Measurements from ENCODE around the gene CHRDL1. TPM values are rescaled to one million over a fixed set of nuclear protein-coding genes. Genes with fewer than 3 reads are reported as not detected.

The CHRDL1 gene
- total RNA-seq, 1 donor from 2014 or later = 22.1 TPM

DNA sequence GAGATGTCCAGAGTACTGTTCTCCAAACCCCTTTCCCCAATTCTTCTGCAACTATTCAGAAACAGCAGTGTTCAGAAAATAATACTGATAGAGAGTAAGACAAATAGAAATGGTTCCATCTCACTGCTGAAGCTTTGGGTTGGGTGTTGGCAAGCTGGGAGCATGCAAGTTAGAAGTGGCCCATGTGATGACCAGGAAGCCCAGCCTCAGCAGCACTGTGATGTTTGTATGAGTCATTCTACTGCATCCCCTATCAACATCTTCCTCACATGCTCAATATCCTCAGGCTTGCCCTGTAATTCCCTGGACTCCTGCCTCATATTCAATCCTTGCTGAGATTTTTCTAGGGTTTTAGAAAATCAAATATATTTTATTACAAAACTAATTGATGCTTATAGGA lies 96.5 kb downstream of the CHRDL1 start:
- peak; percentile 19 for DNase-seq (ENCODE audit: low read depth)

DNA sequence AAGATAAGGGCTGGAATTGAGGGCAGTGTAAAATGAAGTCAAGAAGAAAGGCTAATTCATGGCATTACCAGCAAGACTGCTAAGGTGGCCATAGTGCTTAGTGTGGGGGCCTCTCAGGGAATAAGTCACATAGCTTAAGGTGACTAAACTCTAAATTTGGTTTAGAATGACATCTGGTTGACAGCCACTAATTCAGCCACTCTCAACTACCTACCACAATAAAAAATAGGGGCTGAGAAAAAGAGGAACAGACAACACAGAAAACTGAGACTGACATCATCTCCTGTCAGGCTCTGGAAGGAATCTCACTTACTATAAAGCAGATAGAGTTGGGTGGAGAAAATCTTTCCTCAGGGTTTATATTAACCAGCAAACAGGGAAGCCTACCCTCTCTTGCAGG lies 96.9 kb downstream of the CHRDL1 start:
- TF ChIP-seq, protein P1, sequence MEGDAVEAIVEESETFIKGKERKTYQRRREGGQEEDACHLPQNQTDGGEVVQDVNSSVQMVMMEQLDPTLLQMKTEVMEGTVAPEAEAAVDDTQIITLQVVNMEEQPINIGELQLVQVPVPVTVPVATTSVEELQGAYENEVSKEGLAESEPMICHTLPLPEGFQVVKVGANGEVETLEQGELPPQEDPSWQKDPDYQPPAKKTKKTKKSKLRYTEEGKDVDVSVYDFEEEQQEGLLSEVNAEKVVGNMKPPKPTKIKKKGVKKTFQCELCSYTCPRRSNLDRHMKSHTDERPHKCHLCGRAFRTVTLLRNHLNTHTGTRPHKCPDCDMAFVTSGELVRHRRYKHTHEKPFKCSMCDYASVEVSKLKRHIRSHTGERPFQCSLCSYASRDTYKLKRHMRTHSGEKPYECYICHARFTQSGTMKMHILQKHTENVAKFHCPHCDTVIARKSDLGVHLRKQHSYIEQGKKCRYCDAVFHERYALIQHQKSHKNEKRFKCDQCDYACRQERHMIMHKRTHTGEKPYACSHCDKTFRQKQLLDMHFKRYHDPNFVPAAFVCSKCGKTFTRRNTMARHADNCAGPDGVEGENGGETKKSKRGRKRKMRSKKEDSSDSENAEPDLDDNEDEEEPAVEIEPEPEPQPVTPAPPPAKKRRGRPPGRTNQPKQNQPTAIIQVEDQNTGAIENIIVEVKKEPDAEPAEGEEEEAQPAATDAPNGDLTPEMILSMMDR (conservative IDR thresholded peaks at IDR 0.05; ENCODE audit: low read depth, low read length) = no peak
- DNase-seq (ENCODE audit: low read depth) = no peak

More for the DNA sequence above, 96.5 kb downstream of the CHRDL1 start:
- TF ChIP-seq, protein P1 (conservative IDR thresholded peaks at IDR 0.05; ENCODE audit: low read depth, low read length) = no peak
- no peak overlapping the region for H3K4me3 ChIP-seq (ENCODE audit: low read depth, low read length)

DNA sequence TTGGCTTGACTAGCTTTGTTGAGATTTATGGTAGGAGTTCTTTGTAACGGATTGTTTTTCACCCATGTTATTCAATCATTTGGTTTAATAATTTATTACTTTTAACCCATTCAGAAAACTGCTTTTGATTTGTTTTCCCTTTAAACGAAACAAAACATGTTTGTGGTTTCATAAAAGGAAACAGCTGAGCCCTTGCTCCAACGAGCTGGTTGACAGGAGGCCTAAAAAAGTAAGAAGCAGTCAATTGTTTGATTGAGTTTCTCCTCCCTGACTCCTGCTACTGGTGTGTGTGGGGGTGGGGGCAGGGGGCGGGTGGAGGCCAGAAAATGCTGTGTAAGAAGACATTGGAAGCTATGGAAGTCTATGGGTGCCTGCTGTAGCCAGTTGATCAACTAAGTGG lies 102.8 kb downstream of the CHRDL1 start:
- DNase-seq (ENCODE audit: low read depth) = no peak
- TF ChIP-seq, protein P1 (conservative IDR thresholded peaks at IDR 0.05; ENCODE audit: low read depth, low read length) = no peak

More for the DNA sequence above, 96.9 kb downstream of the CHRDL1 start:
- no peak overlapping the region for H3K4me3 ChIP-seq (ENCODE audit: low read depth, low read length)

DNA sequence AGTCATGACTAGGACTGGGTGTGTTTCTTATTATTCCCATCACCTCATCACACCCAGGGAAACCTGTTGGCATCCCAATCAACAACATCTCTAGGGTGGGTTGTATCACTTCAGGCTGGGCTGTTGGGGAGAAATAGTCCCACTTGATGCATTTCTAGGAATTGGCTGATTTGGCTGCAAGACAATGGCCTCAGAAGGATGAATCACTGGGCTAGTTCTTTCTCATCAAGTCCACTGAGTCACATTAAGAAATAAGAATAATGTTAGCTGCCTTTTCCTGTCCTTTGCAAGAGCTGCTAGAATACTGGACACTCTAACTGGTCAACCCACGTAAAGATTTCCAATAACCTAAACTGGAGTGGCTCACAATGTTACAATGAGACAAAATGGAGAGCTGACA lies 104.2 kb downstream of the CHRDL1 start:
- no peak overlapping the region for H3K4me3 ChIP-seq (ENCODE audit: low read depth, low read length)
- TF ChIP-seq, protein P1 (conservative IDR thresholded peaks at IDR 0.05; ENCODE audit: low read depth, low read length) = no peak
- no peak for DNase-seq (ENCODE audit: low read depth)

More for the DNA sequence above, 102.8 kb downstream of the CHRDL1 start:
- H3K4me3 ChIP-seq (ENCODE audit: low read depth, low read length) = no peak overlapping the region

DNA sequence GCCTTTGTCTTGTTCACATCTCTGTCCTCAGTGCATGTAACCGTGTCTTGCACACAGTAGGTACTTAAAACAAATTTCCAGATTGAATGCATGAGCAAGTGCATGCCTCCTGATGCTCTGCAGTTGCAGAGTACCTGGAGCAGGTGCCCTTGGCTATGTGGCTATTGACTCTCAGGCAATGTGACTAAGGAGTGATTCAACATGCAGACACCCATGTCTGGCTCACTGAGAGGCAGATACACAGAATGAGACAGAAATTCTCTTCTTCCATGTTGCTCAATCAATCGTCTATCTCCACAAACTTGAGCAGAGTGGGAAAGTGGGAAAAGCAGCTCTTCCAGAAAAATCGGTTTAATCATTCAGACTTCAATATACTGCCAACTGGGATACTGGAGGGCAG lies 111.0 kb downstream of the CHRDL1 start:
- H3K4me3 ChIP-seq (ENCODE audit: low read depth, low read length) = no peak overlapping the region
- TF ChIP-seq, protein P1 (conservative IDR thresholded peaks at IDR 0.05; ENCODE audit: low read depth, low read length) = no peak
- no peak for DNase-seq (ENCODE audit: low read depth)

DNA sequence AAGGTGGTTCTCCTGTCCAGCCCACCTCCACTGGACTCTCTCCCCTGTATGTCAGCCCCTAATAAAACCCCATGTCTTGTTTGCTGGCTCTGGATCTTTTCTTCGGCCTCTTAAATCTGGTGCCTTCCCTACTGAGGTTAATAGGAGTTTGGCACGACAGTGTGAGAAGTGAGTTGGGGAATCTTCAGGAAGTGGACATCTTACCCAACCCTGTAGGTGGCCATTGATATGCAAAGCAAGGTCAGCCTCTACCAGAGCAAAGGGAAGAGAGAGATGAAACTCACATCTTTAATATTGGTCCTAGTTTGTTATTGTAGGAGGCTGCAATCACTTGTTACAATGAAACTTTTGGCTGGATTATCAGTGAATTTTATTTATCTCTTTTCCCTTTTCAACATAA lies 111.7 kb downstream of the CHRDL1 start:
- no peak overlapping the region for H3K4me3 ChIP-seq (ENCODE audit: low read depth, low read length)
- TF ChIP-seq, protein P1 (conservative IDR thresholded peaks at IDR 0.05; ENCODE audit: low read depth, low read length) = no peak
- DNase-seq (ENCODE audit: low read depth) = no peak

DNA sequence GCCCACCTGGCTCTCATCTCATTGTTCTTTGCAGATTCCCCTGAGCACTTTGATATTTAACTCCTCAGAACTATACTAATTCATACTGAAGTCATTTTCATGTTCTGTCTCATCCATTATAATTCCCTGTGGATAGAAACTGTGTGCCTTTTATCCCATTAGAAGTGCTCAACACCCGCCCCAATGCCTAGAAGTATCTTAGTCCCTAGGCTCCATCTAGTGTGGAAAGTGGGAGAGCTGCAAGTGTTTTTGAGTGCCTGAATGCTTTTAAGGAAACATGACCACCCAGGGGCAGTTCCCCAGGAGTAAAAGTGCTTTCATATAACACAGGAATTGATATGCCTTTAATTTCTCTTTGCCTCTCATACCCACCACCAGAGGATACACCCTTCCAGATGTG lies 117.0 kb downstream of the CHRDL1 start:
- no peak for DNase-seq (ENCODE audit: low read depth)
- TF ChIP-seq, protein P1 (conservative IDR thresholded peaks at IDR 0.05; ENCODE audit: low read depth, low read length) = no peak
- H3K4me3 ChIP-seq (ENCODE audit: low read depth, low read length) = no peak overlapping the region

Data from epithelial cell of proximal tubule (primary cell).